Activated CD8-positive, alpha-beta memory T cell treated with anti-CD3 and anti-CD28 coated beads, Interleukin-2, amount 50 U/mL, for 1 hour (primary cell): ENCODE measurements around the gene MRPS27.
"Not testable (repeated sequence)": the region's sequence is repeated elsewhere in the genome, so short reads cannot be mapped to it uniquely, and the experiment has no call there.

Experiments used
- DNase-seq: peaks from one replicate; pipeline ENCODE4 v3.0.0-alpha.2; 2020; ENCODE audit errors: extremely low read depth

MRPS27 gene

DNA sequence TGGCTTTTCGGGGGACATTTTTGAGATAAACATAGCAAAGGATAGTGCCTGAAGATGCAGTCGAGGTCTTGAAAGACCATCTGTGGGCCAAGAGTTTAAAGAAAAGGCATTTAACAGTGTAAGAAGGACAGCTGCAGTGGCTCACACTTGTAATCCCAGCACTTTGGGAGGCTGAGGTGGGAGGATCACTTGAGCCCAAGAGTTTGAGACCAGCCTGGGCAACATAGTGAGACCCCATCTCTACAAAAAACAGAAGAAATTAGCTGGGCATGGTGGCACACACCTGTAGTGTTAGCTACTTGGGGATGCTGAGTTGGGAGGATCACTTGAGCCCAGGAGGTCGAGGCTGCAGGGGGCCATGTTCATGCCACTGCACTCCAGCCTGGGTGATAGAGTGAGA, 148.9 kb downstream of the MRPS27 start:
- not testable (repeated sequence) for DNase-seq

DNA sequence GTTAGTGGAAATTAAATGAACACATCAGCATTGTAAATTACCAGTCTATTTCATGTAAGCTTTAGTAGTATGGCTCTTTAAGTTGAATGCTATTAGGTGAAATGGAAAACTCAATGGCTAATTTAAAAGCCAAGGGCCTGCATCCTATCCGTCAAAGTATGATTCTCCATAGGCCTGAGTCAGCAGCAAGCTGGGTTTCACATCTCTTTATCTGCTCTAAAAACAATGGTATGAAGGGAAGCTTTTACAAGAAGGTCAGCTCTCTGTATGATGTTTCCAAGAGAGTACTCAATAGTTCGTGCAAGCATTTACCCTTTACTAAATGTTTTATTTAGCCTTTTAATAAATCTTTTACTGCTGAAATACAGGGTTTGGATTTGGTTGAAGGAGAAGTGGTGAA, 149.9 kb downstream of the MRPS27 start:
- no peak for DNase-seq
